HTR-8/SVneo (cell line): ENCODE measurements around the gene FCAMR.
A peak's percentile ranks its signal among the peaks of the same experiment; 100 is the strongest.

Source experiments
- DNase-seq: peaks from one replicate; pipeline ENCODE4 v3.0.0; 2011; ENCODE audit warnings: low spot score, mixed read lengths; ENCODE audit not compliant: insufficient read length
- FAIRE-seq: peaks from 2 replicates; lab custom pipeline; 2011; peaks lifted over from hg19 to GRCh38; lab: Jason Lieb, UNC

The FCAMR gene

GRCh38 chr1:206970446-206970845, at the start of gene FCAMR:
FCAMR (minus strand) TSS chr1:206970460; CDS start chr1:206970125, 335 bp downstream.
- DNase-seq (no peak), FAIRE-seq (no peak)

DNA sequence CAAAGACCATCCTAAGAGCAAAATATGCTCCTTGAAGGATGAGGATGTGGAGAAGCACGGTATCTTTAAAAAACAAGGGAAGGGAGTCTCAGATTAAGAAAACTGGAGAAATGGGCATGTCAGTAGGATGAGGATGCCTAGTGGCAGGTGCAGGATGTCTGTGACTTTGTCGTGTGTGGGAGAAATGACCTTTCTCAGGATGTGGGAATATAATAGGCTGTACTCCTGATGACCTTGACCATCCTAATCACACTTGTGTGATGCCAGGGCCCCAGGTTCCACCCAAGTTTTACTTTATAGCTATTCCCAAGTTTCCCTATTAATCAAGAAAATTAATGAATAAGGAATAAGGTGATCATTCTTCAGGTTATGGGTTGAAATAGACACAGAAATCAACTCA, 49.4 kb upstream of the FCAMR start:
- no peak for FAIRE-seq
- no peak for DNase-seq

DNA sequence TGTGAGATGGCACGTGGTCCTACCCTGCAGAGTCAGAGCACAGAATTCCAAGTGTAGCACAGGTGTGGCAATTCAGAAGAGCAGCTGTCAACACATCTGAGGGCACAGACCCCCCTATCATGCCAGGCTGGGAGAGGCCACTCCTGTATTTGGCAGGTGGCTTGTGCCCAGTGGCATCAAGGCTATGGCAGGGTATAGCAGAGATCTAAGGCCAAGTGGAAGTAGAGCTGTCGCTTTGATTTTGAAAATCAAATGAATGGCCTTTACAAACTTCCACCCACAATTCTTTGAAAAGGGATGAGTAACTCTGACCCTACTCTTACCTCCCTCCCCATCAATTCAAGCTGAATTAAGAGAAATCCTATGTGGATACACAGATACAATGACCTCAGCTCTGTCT, 48.9 kb upstream of the FCAMR start:
- no peak for DNase-seq

DNA sequence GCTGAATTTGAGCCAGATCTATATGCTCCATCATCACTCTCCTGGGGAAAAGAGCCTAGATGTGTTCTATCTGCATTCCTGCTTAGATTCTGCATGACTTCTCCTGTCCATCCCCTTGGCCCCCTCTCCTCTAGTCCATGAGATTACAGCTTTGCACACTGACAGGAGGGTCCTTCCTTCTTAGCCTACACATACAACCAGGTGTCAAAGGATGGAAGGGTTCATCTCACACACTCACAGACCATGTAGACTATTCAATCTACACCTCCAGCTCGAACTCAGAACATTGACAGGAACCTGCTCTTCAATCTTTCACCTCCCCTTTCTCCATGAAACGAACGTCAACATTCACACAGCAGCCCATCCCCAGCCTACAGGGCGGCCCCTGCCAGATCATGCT, 48.4 kb upstream of the FCAMR start:
- DNase-seq, result no peak
- no peak for FAIRE-seq

More for the DNA sequence above, 48.9 kb upstream of the FCAMR start:
- no peak for FAIRE-seq

DNA sequence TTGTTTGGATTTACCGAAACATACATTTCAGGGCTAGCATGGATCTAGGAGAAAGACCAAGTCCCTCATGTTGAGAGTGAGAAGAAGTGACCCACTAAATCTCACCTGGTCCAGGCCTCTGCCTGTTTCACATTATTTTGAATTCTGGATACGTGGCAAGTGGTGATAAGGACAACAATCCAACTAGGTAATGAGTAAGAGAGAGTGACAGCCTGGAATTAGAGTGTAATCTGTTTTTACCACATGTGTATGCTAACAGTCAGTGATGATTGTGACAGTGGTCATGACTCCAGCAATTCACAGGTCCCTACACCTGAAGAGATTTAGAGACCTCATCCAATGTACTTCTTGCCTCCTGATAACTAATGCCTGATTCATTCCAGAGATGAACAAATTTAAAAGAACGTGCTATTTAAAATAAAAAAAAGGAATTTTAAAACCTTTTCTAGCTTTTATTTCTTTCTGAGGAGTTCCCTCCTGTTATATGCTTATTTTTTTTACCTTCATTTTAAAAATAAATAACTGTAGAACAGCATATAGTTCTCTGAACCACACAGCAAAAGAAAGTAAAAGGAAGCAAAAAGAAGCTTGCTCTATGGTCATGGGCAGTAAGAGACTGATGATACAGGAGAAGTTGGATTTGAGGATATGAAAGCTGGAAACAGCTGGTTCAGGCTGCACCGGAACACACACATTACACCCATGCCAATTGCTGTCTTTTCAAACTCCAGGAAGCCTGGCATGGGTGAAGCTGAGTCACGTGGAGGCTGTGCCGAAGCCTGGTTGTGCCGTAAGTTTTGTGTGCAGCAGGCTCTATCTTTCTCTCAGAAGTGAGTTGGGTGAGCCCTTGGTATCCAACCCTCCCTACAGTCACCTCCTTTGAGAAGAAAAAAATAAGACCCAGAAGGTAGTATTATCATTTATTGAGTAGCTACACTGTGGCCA, 47.6 kb upstream of the FCAMR start:
- no peak for DNase-seq
- no peak for FAIRE-seq

- FAIRE-seq (no peak), DNase-seq (no peak)
Observed at GRCh38 chr1:207015791-207016190, 45.5 kb upstream of the FCAMR start.

DNA sequence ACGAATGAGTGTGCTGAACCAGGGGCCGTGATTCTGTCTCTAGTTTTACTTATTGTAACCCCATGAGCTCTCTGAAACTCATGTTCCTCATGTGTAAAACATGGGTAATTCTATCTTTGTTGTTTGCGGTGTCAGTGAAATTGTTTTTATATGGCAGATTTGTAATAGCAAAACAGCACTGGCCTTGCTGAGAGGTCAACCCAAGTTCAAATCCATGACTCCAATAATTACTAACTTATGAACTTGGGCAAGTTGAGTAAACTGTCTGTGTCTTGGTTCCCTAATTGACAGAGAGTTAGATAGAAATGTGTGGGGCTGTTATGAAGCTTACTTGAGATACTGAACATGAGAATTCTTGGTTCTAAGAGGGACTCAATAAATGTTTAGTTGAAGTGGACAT, 44.5 kb upstream of the FCAMR start:
- no peak for DNase-seq
- FAIRE-seq, result no peak

DNA sequence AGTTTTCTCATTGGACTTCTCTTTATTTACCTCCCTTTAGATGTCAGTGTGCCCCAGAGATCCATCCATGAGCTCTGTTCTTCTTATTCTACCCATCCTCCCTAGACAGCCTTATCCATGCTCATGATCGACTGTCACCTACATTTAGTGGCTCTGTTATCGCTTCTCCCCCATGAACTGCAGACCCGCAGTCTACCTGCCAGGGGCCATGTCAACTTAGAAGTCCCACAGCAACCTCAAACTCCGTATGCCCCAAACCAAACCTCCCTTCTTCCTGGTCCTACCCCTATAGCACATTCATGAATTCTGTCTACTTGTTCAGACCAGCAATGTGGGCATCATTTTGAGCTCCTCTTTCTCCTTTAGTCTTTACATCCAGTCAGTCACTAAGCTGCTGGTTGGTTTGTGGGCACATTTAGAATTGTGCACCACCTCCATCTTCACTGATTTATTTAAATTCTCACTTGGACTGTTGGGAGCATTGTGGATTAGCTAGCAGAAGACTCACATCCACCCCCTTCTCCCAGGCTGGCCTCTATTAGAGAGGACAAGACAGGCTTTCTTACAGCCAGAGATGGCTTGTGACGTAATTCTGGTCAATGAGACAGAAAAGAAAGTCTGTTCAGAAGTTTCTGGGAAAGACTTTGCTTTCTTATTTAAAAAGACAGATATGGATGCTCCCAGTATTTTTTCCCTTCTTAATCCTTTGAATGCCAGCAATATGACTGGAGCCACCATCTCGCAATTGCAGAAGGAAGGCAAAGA, 43.2 kb upstream of the FCAMR start:
- FAIRE-seq (no peak), DNase-seq (no peak)

DNA sequence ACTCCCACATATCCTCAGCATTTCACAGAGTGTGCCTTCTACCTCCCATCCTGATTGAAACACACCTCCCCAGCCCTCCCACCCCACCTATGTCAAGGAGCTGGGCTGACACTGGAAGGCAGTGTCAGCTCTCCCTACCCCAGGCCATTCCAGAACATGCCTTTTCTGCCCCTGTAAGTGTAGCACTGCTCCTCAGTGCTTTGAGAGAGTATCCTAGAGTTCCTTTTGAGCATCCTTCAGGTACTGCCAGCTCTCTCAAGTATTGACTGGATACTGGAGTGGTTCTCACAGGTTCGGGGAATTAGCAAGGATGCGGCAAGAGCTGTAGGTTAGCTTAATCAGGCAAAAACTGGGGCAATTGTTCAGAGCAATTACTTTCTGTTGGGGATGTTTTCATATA, 40.5 kb upstream of the FCAMR start:
- DNase-seq, result no peak
- FAIRE-seq, result no peak

DNA sequence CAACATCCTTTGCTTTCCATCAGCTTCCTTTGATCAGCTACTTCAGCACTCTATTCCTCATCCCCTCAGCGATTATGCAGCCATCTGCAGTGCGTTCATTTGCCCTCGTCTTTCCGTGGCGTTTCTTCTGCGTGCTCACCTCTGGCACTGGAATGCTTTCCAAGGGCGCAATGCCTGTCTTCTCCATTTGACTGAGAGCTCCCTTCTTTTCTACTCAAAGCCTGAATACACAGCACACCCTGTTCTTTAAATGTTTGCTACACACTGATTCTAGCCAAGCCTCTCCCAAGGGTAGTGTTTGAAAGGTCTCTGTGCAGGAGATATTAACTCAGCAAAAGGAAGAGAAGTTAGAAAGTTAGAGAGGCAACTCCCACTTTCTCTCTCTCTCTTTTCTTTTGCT, 39.7 kb upstream of the FCAMR start:
- FAIRE-seq (no peak), DNase-seq (no peak)

GRCh38 chr1:207009182-207009850, 39.1 kb upstream of the FCAMR start:
- DNase-seq (no peak), FAIRE-seq (no peak)

DNA sequence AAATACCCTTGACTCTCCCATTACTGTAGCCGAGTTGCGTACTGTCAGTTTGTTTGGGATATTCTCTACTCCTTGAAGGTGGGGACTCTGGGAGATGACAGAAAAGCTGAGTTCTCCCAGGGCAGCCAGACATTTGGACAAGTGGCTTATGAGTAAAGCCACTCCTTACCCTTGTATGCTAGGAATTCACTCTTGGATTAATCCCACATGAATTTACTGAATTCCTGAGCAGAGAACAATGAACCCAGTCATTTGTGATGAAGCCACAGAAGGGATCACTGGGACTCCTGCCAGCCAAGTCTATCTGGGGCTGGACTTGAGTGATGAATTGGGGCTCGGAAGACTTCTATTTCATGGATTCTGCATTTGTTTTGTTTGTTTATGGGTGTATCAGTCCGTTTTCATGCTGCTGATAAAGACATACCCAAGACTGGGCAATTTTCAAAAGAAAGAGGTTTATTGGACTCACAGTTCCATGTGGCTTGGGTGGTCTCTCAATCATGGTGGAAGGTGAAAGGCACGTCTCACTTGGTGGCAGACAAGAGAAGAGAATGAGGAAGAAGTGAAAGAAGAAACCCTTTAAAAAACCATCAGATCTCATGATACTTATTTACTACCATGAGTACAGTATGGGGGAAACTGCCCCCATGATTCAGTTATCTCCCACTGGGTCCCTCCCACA, 37.2 kb upstream of the FCAMR start:
- no peak for FAIRE-seq
- peak; percentile 76 for DNase-seq

DNA sequence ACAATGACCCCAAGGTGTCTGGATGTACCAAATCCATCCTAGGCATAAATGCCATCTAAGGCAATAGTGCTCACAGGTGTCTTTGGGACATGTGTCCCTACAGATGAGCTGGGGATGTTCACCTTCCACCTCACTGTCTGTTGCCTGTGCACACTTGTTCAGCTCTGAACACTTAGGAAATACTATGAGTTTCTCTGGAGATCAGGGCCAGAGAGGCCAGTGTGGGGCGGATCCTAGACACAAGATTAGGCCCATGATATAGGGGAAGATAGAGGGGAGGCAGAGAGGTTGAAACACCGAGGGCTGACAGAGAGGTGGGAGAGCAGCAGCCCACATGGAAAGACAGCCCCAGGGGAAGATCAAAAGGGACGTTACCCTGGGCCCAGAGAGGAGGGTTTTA, 36.7 kb upstream of the FCAMR start:
- no peak for FAIRE-seq
- DNase-seq, result no peak

DNA sequence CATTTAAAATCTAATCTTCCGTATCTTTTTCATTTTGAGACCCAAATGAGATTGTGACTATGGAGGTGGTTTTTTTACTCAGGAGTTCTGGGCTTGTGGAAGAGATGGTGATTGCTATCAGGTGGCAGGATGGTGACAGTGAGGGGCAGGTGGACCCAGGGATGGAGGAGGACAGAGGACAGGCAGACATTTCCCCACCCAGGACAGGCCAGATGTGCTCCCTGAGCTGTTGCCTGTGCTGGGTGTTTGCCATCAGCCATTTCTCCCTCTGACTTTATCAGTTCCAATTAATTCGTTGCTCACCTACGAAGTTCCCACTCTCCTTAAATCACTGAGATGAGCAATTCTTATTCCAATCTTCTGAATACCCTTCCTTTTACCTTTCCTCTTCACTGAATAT, 35.8 kb upstream of the FCAMR start:
- FAIRE-seq, result no peak

GRCh38 chr1:207004931-207005830, 34.9 kb upstream of the FCAMR start:
- FAIRE-seq (no peak), DNase-seq (peak; percentile 77)

More for the DNA sequence above, 35.8 kb upstream of the FCAMR start:
- no peak for DNase-seq

DNA sequence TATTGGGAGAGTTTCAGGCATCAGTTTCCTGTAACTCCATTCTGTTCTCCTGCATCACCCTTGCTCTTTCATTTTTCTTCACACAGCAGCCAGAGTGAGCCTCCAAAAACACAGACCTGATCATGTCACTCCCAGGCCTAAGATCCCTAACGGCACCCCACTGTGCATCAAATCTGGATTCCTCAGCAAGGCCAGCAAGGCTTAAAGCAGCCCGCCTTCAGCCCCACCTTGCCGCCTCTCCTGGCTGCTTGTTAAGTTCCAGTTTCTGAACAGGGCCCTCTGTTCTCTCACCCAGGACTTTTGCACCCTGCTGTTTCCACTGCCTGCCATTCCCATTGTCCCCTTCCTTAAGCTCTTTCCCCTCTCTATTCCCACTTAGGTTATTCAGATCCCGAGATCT, 33.0 kb upstream of the FCAMR start:
- FAIRE-seq, result no peak
- DNase-seq, result no peak

GRCh38 chr1:207002724-207003146, 32.5 kb upstream of the FCAMR start:
- DNase-seq (no peak), FAIRE-seq (no peak)

DNA sequence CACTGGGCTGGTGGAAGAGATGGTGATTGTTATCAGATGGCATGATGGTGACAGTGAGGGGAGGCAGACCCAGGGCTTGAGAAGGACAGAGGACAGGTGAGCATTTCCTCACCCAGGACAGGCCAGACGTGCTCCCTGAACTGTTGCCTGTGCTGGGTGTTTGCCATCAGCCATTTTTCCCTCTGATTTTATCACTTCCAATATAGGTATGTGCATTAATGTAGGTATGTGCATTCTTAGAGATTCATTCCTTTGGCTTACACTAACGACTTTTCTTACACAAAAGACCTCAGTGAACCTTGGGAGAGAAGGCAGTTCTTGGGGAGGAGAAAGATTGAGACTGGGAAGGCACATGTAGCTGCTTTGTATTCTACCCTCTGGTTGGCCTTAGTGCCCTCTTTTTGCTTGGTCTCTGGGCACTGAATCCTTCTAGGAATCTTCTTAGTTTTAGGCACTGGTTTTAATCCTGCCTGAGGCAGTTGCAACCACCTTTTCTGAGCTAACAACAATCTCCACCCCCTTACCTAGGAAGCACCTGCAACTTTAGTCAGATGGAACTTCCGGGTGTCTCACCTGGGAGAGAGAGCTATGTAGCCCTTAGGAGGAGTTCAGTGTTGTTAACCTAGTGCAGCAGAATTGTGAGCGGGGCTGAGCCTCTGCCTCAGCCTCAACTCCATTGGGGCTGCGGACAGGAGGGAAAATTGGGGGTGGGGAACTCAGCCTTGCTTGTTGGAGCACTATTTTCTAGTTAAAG, 31.4 kb upstream of the FCAMR start:
- no peak for FAIRE-seq
- DNase-seq, result no peak
